ELR (cell line): Measurements from ENCODE around the gene FBXO8.
"Not testable (repeated sequence)": the region's sequence is repeated elsewhere in the genome, so short reads cannot be mapped to it uniquely, and the experiment has no call there.

Source experiments
- DNase-seq: peaks from one replicate; pipeline ENCODE4 v3.0.0-alpha.2; 2015; ENCODE audit warnings: low read depth

Gene FBXO8

DNA sequence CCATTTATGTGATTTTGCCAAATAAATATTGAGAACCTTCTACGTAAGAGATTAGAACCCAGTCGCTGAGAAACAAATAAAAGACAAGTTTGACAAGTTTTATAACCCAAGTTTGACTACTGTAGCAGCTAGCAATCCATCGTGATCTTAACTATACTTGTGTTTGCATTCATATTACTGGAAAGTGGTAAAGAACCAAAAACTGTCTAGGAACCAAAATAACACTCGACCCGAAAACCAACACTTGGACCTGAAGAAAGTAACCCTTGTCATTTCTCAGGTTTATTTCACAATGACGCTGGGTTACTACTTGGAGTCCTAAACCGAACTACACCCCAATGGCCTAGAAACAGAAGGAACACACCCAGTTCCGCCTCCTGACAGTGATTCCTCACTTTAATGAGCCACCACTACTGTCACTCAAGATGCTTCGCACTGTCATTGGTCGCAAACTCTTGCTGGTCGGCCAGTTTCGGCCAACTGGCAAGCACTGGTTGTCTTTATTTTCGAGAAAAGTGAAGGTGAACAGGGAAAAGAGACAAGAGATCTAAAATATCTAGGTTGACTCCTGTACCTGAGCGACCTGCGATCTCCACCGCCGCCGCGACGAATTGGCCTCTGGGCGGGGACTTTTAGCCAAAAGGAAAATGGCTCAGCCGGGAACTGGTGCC lies 496 bp downstream of the FBXO8 start:
- DNase-seq: peak; percentile 93

DNA sequence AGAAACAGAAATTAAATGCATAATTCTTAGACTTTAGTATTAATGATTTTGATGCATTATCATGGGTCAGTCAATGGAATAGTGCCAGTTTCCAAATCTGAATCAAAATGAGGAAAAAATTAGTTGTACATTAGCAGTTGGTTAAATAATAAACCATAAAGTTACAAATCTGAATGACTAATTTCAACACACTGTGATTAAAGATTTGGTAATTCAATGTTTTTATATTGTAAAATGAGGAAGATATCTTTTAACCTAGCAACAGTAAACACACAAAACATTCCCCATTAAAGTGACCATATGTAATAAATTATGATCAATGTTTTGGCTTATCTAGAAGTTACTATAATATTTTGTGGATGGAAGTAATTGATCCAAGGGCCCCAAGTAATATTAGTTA lies 1.6 kb downstream of the FBXO8 start:
- no peak for DNase-seq

DNA sequence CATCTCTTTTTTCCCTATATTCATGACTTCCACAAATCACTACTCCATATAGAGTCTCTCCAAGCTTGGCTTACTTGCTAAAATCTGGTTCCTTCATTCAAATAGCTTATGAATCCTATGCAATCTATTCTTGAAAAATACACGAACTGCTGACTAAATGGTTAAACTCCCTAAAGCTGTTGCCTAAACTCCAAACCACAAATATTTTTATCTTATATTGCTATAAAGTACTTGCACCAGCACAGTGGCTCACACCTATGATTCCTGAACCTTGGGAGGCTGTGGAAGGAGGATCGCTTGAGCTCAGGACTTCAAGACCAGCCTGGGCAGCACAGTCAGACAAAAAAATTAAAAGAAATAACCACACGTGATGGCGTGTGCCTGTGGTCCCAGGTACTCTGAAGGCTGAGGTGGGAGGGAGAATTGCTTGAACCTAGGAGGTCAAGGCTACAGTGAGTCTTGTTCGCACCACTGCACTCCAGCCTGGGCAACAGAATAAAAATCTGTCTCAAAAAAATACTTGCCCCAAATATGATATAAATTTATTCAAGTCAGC lies 2.2 kb downstream of the FBXO8 start:
- DNase-seq: no peak

DNA sequence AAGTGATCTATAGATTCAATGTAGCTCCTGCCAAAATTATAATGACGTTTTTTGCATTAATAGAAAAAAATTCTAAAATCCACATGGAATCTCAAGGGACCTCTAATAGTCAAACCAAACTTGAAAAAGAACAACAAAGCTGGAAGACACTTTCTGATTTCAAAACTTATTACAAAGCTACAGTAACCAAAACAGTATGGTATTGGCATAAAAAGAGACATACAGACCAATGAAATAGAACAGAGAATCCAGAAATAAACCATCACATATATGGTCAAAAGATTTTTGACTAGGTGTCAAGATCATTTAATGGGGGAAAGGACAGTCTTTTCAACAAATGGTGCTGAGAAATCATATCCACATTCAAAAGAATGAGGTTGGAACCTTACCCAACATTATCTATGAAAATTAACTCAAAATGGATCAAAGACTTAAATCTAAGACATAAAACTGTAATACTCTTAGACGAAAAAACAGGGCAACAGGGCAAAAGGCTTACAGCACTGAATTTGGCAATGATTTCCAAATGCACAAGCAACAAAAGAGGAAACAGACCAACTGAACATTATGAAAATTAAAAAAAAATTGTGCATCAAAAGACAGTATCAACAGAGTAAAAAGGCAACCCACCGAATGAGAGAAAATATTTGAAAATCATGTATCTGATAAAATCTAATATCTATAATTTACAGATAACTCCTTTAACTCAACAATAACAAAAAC lies 3.9 kb downstream of the FBXO8 start:
- DNase-seq: no peak

DNA sequence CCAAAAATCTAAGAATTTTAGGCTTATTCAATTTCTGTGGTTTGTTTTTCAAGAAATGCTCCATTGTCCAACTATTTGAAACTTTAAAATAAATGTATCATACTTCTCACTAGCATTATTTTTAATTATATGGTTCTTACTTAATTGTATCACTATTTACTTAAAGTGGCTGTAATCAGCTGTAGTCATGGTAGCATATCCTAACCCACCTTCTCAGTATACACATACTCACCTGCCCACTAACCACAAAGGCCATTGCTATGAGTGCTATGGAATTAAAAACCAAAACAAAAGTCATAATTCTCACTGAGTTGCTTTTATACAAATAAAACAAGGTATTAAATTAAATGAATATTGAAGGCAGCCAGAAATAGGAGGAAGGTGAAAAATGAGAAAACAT lies 5.0 kb downstream of the FBXO8 start:
- DNase-seq: no peak

DNA sequence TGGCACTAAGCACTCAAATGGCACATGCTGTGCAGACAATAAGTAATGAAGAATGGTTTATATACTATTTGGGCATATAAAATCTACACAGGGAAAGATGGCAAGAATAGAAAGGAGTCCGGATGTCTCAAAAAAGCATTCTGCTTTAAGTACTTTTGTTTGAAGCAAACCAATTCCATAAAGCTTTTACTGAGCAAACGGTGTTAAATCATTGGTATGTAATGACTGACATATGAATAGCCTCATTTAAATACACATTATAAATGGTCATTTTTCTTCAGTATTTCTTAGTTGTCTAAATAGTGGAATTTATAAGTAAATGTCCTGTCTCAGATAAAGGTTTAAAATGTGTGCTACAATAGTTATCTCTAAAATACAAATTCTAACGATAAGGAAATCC lies 6.0 kb downstream of the FBXO8 start:
- DNase-seq: no peak

DNA sequence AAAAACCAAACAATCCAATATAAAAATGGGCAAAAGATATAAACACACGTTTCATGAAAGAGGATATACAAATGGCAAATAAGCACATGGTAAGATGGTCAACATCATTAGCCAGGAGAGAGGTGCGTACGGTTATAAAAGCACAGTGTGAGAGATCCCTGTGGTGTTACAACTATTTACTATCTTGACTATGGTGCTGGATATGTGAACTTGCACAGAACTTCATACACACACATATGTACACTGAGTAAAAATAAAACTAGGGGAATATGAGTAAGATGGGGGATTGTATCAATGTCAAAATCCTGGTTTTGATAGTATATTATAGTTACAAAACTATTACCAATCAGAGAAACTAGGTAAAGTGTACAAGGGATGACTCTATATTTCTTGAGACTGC lies 8.4 kb downstream of the FBXO8 start:
- DNase-seq: no peak

DNA sequence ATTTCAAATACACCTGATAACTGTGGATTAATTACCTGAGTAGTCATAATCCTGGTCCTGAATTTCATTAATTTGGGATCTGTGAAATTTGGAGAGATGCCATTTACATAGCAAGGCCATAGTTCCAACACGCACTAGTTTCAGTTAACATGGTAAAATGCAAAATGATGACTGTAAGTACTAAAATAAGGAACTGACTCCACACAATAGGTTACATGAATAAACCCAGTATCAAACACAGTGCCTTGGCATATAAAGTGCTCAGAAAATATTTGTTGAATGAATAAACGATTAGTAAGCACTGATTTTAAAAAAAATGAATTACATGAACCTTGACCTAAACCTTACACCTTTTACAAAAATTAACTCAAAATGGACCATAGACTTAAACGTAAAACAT lies 9.0 kb downstream of the FBXO8 start:
- no peak for DNase-seq

DNA sequence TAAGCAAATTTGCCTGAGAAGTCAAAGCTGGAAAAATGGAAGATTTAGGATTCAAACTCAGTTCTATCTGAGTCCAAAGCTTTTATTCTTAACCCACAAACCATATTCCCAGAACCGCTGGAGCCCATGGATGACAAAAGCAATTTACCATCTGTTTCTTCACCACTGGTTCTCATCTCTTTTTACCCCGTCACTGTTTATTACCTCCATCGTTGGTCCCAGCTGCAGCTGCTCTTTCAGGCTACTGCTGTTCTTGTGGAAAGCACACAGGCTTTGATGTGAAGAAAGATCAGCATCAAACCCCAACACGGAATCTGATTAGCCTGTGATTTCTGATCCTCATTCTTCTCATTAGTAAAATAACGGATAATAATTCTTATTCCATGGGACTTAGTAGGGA lies 9.5 kb downstream of the FBXO8 start:
- no peak for DNase-seq

DNA sequence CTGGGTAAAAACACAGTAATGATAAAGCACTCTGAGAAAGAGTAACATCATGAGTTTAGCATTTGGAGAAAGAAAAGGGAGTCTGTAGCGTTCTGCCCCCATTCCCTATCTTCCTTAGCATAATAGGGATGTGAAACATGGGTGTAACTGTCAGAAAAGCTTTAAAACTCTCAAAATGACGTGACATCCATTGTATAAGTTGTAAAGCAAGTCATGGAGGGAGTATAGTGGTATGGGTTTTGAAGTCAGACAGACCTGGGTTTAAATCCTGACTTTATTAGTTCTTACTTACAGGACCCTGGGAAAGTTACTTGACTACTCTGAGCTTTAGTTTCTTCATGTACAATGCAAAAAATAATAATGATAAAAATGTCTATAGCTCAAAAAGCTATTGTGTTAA lies 17.1 kb downstream of the FBXO8 start:
- DNase-seq: no peak

DNA sequence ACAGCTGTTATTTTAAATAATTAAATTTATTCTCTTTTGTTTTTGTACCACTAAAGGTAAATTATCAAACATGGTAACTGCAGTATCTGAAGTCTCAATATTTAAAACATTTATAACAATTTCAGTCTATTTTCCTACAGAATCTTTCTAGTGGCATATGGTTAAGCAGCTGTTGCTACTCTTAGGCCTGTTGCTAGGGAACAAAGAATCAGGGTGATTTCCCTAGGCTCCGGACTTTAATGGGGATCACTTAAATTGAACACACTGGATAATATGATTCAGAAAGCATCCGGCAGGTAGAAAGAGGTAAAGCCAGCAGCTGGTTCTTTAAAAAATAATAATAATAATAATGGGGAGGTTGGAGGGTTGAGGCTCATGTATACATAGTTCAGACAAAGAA lies 17.6 kb downstream of the FBXO8 start:
- DNase-seq: no peak

DNA sequence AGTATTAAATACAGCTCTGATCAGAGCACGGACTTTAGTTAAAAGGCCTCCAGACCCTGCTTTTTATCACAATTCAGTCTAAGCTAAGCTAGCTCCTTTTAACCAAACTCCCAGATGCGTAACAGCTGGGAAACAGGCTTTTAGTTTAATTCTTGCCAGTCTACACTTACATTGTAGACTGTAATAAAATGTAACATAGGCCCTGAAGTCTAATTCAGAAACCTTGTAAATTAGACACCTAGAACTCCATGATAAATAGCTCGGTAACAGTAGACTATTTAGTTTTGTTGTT lies 20.1 kb downstream of the FBXO8 start:
- DNase-seq: no peak

DNA sequence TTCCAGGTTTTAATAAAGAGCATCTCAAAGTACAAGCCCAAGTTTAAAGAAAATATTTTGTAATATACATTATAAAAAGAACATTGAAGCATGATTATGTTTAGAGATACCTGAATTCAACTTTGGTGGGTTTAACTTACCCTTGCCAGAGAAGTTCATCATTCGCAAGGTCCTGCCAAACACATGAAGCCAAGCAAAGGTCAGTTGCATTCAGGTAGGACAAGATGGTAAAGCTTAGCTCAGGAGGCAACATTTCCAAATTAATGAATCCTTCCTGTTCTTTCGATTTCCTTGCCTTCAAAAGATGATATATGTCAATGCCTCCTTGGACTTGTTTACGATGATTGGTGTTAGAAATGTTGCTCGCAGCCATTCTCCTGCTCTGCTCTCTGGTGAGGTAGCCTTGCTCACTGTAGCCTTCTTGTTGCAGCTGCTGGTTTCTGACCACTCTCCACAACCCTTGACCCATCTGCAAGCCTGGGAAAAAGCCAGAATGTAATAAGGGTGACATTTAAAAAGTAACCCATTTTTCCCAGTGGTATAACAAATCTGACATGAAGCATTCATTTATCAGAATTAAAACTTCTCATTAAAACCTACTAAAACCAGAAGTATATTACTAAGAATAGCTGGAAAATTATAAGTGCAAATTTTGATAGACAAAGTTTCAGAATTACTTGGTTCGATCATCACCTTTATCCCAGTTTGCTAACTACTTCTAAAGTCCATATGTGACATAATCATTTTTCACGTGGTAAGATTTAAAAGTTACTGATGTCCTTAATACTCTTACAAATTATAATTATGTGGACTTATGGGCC lies 20.6 kb downstream of the FBXO8 start:
- no peak for DNase-seq

DNA sequence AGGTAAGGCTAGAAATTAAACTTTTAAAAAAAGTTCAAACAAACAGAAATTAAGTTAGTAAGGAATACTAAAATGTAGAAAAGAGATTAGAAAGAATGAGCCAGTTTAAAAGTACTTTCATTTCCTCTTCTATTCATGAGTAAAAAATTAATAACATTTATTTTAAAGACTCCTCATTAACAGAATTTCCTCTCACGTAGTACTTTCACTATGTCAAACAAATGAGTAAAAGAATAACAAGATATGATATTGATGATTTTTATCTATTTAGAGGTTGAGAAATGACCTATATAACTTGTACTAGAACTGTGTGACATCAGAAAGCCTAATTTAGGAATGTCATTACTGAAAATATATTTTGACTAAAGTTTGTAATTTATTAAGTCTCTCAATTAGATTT lies 22.0 kb downstream of the FBXO8 start:
- DNase-seq: not testable (repeated sequence)

DNA sequence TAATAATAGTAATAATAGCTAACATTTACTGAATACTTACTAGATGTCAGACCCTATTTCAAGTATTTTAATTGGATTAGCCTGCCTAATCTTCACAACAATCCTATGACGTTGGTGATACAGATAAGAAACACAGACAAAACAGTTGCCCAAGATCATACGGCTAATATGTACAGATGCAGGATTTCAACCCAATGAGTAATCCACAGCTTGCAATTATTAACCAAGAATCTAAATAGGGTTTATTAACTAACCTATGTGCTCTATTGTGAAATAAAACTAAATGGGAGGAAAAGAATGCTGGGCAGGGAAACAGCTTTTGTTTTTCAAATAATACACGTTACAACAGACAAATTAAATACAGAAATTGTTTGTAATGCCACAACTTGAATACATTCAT lies 23.4 kb downstream of the FBXO8 start:
- peak; percentile 28 for DNase-seq

DNA sequence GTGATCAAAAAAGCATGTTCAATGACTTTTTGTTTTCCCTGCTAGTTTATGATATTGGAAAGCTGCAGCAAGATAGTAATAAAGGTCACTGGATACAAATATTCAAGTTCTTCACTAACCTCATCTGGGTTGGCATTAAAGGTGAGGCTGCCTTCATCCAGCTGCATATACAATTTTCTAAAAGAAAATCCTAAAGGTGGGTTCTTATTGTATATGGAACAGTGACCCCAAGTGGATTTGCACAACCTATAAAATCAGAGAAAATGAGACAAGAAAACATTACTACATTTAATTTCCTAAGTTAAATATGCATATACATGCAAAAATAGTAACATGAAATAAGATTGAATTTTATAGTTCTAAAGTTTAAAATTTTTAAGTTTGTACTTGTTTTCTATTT lies 23.9 kb downstream of the FBXO8 start:
- no peak for DNase-seq

DNA sequence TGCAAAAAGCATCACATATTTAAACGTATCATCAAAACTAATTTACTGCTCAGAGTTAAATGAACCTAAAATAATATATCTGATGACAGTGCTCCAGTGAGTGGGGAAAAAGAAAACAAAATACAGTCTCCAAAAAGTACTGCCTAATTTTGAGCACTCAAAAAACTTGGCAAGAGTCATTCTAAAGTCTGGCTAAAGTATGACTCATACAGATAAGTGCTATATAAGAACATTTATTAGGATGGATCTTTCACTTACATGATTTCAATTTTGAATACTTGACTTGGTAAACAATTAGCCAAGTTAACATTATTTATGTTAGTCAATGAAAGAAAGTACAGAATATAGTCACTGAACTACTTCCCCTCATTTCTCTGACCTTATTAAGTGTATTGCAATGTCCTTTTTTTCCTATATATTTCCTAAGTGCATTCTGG lies 27.2 kb downstream of the FBXO8 start:
- peak; percentile 31 for DNase-seq

DNA sequence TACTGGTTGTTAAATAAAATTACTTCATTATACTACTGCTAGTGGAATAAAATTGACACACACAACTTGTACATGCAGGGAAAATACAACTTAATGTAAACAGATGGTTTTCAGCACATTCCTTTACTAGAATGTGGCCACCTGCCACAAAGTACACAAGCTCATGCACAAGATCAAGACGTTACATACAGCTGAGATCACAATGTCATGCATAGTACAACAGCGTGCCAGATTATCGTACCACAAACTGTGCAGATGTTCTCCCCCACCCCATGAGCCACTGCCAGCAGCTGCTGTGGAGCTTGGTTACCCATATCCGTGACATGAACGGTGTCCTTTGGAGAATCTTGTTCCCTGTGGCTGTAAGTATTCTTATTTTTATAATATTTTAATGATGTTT lies 27.7 kb downstream of the FBXO8 start:
- DNase-seq: peak; percentile 4

DNA sequence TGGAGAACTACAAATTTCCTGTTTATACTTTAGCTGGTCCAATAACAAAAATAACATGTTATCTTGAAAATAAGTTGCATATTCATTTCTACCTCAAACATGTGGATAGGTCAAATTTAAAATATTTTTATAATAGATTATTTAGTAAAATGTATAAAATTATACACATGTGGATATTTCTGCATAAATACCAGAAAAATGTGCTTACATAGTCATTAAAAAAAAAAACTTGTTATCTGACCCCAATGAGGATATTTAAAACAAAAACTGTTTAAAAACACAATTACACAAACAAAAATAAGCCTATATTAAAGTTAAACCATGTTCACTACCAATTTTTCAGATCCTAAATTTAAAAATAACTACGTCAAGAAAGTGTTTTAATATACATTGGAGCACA lies 28.1 kb downstream of the FBXO8 start:
- no peak for DNase-seq

DNA sequence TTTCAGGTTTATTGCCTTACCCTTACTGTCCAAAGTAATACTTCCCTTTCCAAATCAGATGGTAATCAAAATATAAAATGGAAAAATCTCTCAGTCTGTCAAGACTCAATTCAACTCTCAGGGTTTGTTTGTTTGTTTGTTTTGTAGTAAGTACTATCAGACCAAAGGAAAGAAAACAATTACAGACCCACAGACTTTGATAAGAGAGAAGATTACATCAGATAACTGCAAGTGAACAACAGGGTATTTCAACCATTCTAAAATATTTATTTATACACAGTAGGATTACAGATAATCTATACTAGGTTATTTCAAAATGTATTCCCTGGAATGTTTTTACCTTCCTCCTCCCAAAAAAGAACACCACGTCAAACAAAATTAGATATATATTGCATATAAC lies 28.9 kb downstream of the FBXO8 start:
- DNase-seq: no peak

DNA sequence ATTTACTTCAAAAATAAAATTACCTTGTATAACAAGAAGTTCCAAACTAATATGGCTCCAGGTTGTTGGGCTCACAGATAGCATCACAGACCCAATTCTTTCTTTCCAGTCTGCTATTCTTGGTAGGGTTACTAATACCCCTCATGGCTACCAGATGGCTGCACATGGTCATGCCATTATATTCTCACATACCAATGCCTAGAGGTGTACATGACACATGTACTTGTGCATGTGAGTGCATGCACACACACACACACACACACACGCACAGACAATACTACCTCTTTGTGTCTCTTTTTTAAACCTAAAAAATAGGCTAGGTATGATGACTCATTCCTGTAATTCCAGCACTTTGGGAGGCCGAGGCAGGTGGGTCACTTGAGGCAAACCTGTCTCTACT lies 31.1 kb downstream of the FBXO8 start:
- no peak for DNase-seq

DNA sequence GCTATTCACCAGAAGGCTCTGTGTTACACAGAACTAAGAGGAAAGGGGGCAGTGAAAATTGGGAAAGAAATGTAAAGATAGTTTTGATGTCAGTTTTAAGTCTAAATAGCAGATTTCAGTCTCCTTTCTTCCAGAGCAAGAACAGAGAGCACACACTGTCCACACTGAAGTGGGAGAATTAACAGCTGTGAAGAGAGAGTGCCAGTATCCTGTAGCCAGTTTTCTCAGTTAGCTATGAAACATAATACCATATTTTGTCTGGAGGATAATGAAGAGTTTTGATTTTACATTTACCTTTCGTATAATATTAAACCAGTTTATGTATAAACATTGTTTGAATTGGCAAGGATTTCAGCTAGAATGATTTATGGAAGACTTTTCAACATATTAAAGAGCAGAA lies 35.1 kb downstream of the FBXO8 start:
- no peak for DNase-seq

DNA sequence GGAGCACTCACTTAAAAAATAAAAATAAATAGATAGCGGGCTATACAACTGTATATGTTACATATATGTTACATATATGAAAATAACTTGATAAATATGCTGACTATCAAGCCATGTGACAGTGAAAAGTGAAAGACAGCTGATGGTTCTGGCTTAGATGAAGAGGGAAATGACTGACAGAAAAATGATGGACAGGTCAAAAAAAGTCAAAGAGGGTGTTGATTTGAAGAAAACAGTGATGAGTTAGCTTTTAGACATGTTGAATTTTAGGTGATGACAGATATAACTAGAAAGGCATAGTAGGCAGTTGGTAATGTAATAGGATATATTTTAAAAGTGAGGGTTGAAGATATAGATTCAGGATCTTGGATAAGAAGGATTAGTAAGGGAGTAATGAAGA lies 37.8 kb downstream of the FBXO8 start:
- DNase-seq: no peak
